PC-9 (cell line): ENCODE data around the gene DPH5.

Source experiments
- EZH2 ChIP-seq: fragments of 200-600 bp; sonication (generic); IDR thresholded peaks from 2 replicates; pipeline ENCODE4 v1.8.0; 2017; ENCODE audit warnings: antibody characterized with exemption, low read depth
- TF ChIP-seq, protein P1 (sequence below): fragments of 200-600 bp; sonication (generic); conservative IDR thresholded peaks from 2 replicates; pipeline ENCODE4 v1.6.1; 2017; ENCODE audit warnings: mixed run types, antibody characterized with exemption, mild to moderate bottlenecking, moderate library complexity

DNA sequence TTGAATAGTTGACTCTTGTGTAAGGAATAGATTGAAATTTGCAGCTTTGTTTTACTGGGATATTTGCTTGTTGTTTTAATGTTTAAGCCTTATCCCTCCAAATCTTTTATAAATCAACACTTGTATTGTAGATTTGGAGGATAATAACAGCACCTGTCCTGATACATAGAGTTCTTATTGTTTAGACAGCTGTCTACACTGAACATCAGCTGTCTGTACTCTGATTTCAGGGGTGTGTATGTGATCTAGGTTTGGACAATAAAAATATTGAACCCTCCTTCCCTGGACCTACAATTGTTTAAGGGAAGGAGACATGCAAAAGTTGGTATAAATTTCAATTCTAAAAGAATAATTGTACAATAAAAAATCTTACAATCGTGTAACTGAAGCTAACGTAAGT, 48.3 kb upstream of the DPH5 start:
- TF ChIP-seq, protein P1, sequence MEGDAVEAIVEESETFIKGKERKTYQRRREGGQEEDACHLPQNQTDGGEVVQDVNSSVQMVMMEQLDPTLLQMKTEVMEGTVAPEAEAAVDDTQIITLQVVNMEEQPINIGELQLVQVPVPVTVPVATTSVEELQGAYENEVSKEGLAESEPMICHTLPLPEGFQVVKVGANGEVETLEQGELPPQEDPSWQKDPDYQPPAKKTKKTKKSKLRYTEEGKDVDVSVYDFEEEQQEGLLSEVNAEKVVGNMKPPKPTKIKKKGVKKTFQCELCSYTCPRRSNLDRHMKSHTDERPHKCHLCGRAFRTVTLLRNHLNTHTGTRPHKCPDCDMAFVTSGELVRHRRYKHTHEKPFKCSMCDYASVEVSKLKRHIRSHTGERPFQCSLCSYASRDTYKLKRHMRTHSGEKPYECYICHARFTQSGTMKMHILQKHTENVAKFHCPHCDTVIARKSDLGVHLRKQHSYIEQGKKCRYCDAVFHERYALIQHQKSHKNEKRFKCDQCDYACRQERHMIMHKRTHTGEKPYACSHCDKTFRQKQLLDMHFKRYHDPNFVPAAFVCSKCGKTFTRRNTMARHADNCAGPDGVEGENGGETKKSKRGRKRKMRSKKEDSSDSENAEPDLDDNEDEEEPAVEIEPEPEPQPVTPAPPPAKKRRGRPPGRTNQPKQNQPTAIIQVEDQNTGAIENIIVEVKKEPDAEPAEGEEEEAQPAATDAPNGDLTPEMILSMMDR, result no peak
- TF ChIP-seq EZH2, result no peak
